Mesenchymal stem cell (in vitro differentiated cells and primary cell): Measurements from ENCODE around the gene NMRK2.

Experiments used
- DNase-seq: peaks from one replicate; pipeline ENCODE4 v3.0.0-alpha.2; 2013
- H2AFZ ChIP-seq: one replicate; pipeline ENCODE4 v1.6.1; 2013; ENCODE audit warnings: low read depth, mild to moderate bottlenecking, control low read depth, inconsistent platforms, low read length, moderate library complexity
- H2AK5ac ChIP-seq: 2 replicates; pipeline ENCODE4 v1.6.1; 2013; ENCODE audit warnings: low read length, moderate library complexity, mild to moderate bottlenecking, inconsistent platforms; ENCODE audit not compliant: severe bottlenecking
- H2BK120ac ChIP-seq: one replicate; pipeline ENCODE4 v1.6.1; 2013; ENCODE audit warnings: low read depth, mild to moderate bottlenecking, inconsistent platforms, low read length, moderate library complexity
- H2BK12ac ChIP-seq, 2 experiments: one replicate each; pipeline ENCODE4 v1.6.1; 2013; ENCODE audit warnings: inconsistent platforms in 2 of 2, low read length in 2 of 2, mild to moderate bottlenecking in 2 of 2, moderate library complexity in 2 of 2, control low read depth in 1 of 2
- H2BK15ac ChIP-seq: one replicate; pipeline ENCODE4 v1.6.1; 2013; ENCODE audit warnings: mild to moderate bottlenecking, low read depth, inconsistent platforms; ENCODE audit not compliant: poor library complexity, severe bottlenecking
- H2BK5ac ChIP-seq: 2 replicates; pipeline ENCODE4 v1.6.1; 2013; ENCODE audit warnings: low read depth, mild to moderate bottlenecking, low read length, control low read depth, inconsistent platforms; ENCODE audit not compliant: poor library complexity, severe bottlenecking
- H3K14ac ChIP-seq, 2 experiments: one replicate each; pipeline ENCODE4 v1.6.1; 2013; ENCODE audit warnings: inconsistent platforms in 2 of 2, low read length in 2 of 2, control low read depth in 1 of 2, mild to moderate bottlenecking in 1 of 2, moderate library complexity in 1 of 2
- H3K18ac ChIP-seq, 2 experiments: one replicate each; pipeline ENCODE4 v1.6.1; 2013; ENCODE audit warnings: inconsistent platforms in 2 of 2, low read length in 2 of 2, control low read depth in 1 of 2, low read depth in 1 of 2, mild to moderate bottlenecking in 1 of 2
- H3K23ac ChIP-seq, 2 experiments: one replicate each; pipeline ENCODE4 v1.6.1; 2013; ENCODE audit warnings: inconsistent platforms in 2 of 2, low read length in 2 of 2, mild to moderate bottlenecking in 2 of 2, moderate library complexity in 2 of 2, control low read depth in 1 of 2
- H3K27ac ChIP-seq: 2 replicates; pipeline ENCODE4 v1.5.1; 2013; ENCODE audit warnings: mild to moderate bottlenecking, moderate library complexity, low read length, control low read depth, inconsistent platforms; ENCODE audit not compliant: poor library complexity, severe bottlenecking
- H3K27me3 ChIP-seq, 2 experiments: 2 replicates each; pipeline versions ENCODE4 v1.6.1 to v1.7.0; 2013; ENCODE audit warnings: low read length in 2 of 2, mild to moderate bottlenecking in 2 of 2, moderate library complexity in 2 of 2, control low read depth in 1 of 2, inconsistent platforms in 1 of 2; ENCODE audit not compliant: control insufficient read depth in 1 of 2, insufficient read depth in 1 of 2
- H3K36me3 ChIP-seq, 2 experiments: 2 replicates each; pipeline versions ENCODE4 v1.6.1 to v1.7.0; 2013; ENCODE audit warnings: low read length in 2 of 2, control low read depth in 1 of 2, inconsistent platforms in 1 of 2, low read depth in 1 of 2, mild to moderate bottlenecking in 1 of 2; ENCODE audit not compliant: insufficient read depth in 2 of 2, control insufficient read depth in 1 of 2
- H3K4ac ChIP-seq, 2 experiments: one replicate each; pipeline ENCODE4 v1.6.1; 2013; ENCODE audit warnings: inconsistent platforms in 2 of 2, low read length in 2 of 2, mild to moderate bottlenecking in 2 of 2, moderate library complexity in 2 of 2, control low read depth in 1 of 2, low read depth in 1 of 2
- H3K4me1 ChIP-seq: 2 replicates; pipeline ENCODE4 v1.6.1; 2013; ENCODE audit warnings: low read depth, low read length, control low read depth; ENCODE audit not compliant: control insufficient read depth, insufficient read depth
- H3K4me2 ChIP-seq: 2 replicates; pipeline ENCODE4 v1.6.1; 2013; ENCODE audit warnings: low read length, mild to moderate bottlenecking, inconsistent platforms; ENCODE audit not compliant: poor library complexity, severe bottlenecking
- H3K4me3 ChIP-seq, 2 experiments: 2 replicates each; pipeline versions ENCODE4 v1.5.1 to v1.7.0; 2013; ENCODE audit warnings: low read length in 2 of 2, mild to moderate bottlenecking in 2 of 2, control low read depth in 1 of 2, low read depth in 1 of 2; ENCODE audit not compliant: insufficient read depth in 1 of 2
- H3K79me1 ChIP-seq: replicated peaks from 2 replicates; pipeline ENCODE4 v1.6.1; 2013; ENCODE audit warnings: mild to moderate bottlenecking, control low read depth, low read length, inconsistent platforms; ENCODE audit not compliant: poor library complexity, severe bottlenecking
- H3K9ac ChIP-seq: 2 replicates; pipeline ENCODE4 v1.7.0; 2013; ENCODE audit warnings: mild to moderate bottlenecking, low read length, moderate library complexity
- H3K9me3 ChIP-seq: 2 replicates; pipeline ENCODE4 v1.7.0; 2013; ENCODE audit warnings: mild to moderate bottlenecking, low read length; ENCODE audit not compliant: control insufficient read depth
- H4K8ac ChIP-seq: one replicate; pipeline ENCODE4 v1.6.1; 2013; ENCODE audit warnings: inconsistent platforms, mild to moderate bottlenecking, low read length, moderate library complexity
- H4K91ac ChIP-seq: one replicate; pipeline ENCODE4 v1.6.1; 2013; ENCODE audit warnings: mild to moderate bottlenecking, low read length, inconsistent platforms
- WGBS: methylation state at CpG from one replicate; pipeline ENCODE4 v1.1.7; 2013; ENCODE audit warnings: mixed read lengths; 5-methylcytosine and 5-hydroxymethylcytosine counted together

Gene NMRK2

GRCh38 chr19:3983936-3984583 lies 51.2 kb downstream of the NMRK2 start:
- H2BK120ac ChIP-seq = no peak overlapping the region
- H3K9me3 ChIP-seq = no peaks in the 10 kb centered on the region

GRCh38 chr19:3984584-3984907 lies 51.7 kb downstream of the NMRK2 start:
- Histone ChIP-seq H3K18ac (peak overlapping the region; percentile 88 to 97), H2AK5ac (no peak overlapping the region), H3K27me3 (no peaks in the 10 kb centered on the region), H4K8ac (no peak overlapping the region), H3K23ac (peak overlapping the region in 1 of 2 experiments; percentile 15), H3K4me2 (peak overlapping the region; percentile 67), H3K4ac (peak overlapping the region; percentile 58 to 90), H3K79me1 (no peaks in the 10 kb centered on the region), H3K14ac (peak overlapping the region in 1 of 2 experiments; percentile 84), H3K27ac (peak overlapping the region; percentile 85), H2BK5ac (no peak overlapping the region), H2BK15ac (no peak overlapping the region), H4K91ac (peak overlapping the region; percentile 88), H2AFZ (no peak overlapping the region), H2BK12ac (no peak overlapping the region), H3K9ac (peak overlapping the region; percentile 96), H3K4me1 (peaks cover 37% of the 10 kb centered on the region), H3K36me3 (peaks cover 48 to 50% of the 10 kb centered on the region in 2 experiments), H3K9me3 (no peaks in the 10 kb centered on the region), H2BK120ac (no peak overlapping the region), H3K4me3 (peak overlapping the region; percentile 93 to 95)
- 1% methylated on average over 7 of the region's 10 CpGs for WGBS
- no peak for DNase-seq

More at GRCh38 chr19:3983936-3984583, 51.2 kb downstream of the NMRK2 start:
- Histone ChIP-seq H3K4me1 (peaks cover 40% of the 10 kb centered on the region), H3K4me2 (peak overlapping the region; percentile 60), H2BK15ac (no peak overlapping the region), H2BK5ac (no peak overlapping the region), H3K14ac (peak overlapping the region in 1 of 2 experiments; percentile 57), H2AFZ (no peak overlapping the region), H3K23ac (peak overlapping the region in 1 of 2 experiments; percentile 46), H4K8ac (no peak overlapping the region), H3K79me1 (no peaks in the 10 kb centered on the region), H3K36me3 (peaks cover 53 to 55% of the 10 kb centered on the region in 2 experiments), H3K27me3 (no peaks in the 10 kb centered on the region), H2AK5ac (no peak overlapping the region), H3K4me3 (peak overlapping the region; percentile 93 to 95), H3K27ac (peak overlapping the region; percentile 38), H3K18ac (peak overlapping the region in 1 of 2 experiments; percentile 40), H3K9ac (peak overlapping the region; percentile 96), H4K91ac (no peak overlapping the region), H2BK12ac (no peak overlapping the region), H3K4ac (no peak overlapping the region)
- peak; percentile 52 for DNase-seq
- WGBS = 33% methylated on average over 30 of the region's 30 CpGs

- no peaks in the 10 kb centered on the region for H3K9me3 ChIP-seq
- peak within 1 kb of the TSS; percentile 88 to 97 for H3K18ac ChIP-seq
- under 1% methylated on average over 79 of the region's 80 CpGs for WGBS
Observed at GRCh38 chr19:3984908-3985642, 52.2 kb downstream of the NMRK2 start, which contains the start of gene EEF2. Gene EEF2 (minus strand): TSS chr19:3985463. CDS start chr19:3985380, 83 bp downstream.

More at GRCh38 chr19:3984908-3985642, 52.2 kb downstream of the NMRK2 start, which contains the start of gene EEF2:
- Histone ChIP-seq H3K4me2 (peak within 1 kb of the TSS; percentile 78), H3K36me3 (peaks cover 43 to 44% of the 10 kb centered on the region in 2 experiments), H2BK120ac (peak within 1 kb of the TSS; percentile 83), H3K27me3 (no peaks in the 10 kb centered on the region), H2BK5ac (peak within 1 kb of the TSS; percentile 95), H2BK15ac (peak within 1 kb of the TSS; percentile 29), H2BK12ac (no peak within 1 kb of the TSS), H3K23ac (peak within 1 kb of the TSS; percentile 64 to 98), H3K4ac (peak within 1 kb of the TSS; percentile 90 to 99), H3K4me3 (peak within 1 kb of the TSS; percentile 93 to 95), H3K14ac (peak within 1 kb of the TSS in 1 of 2 experiments; percentile 84), H2AK5ac (peak within 1 kb of the TSS; percentile 12), H3K9ac (peak within 1 kb of the TSS; percentile 96), H2AFZ (no peak within 1 kb of the TSS), H3K79me1 (no peaks in the 10 kb centered on the region), H4K8ac (peak within 1 kb of the TSS; percentile 92), H4K91ac (peak within 1 kb of the TSS; percentile 88), H3K27ac (peak within 1 kb of the TSS; percentile 85), H3K4me1 (peaks cover 32% of the 10 kb centered on the region)
- peak; percentile 89 for DNase-seq
